RPMI7951 (cell line): ENCODE results near the gene TICAM1. TPM values are rescaled to one million over a fixed set of nuclear protein-coding genes. Genes with fewer than 3 reads are reported as not detected.
"Not testable (repeated sequence)": the region's sequence is repeated elsewhere in the genome, so short reads cannot be mapped to it uniquely, and the experiment has no call there.

Experiments used
- DNase-seq: peaks from one replicate; pipeline ENCODE4 v3.0.0-alpha.2; 2012; ENCODE audit warnings: low read depth
- total RNA-seq: library from RNA; depleted of rRNA; stranded (reverse); fragments of >200 nt; shearing (Covaris generic); gene quantifications from 2 replicates; pipeline ENCODE4 v1.2.3, GENCODE V29; 2014

The TICAM1 gene
- total RNA-seq, 1 experiment from 2014 or later, result 2.4 TPM

DNA sequence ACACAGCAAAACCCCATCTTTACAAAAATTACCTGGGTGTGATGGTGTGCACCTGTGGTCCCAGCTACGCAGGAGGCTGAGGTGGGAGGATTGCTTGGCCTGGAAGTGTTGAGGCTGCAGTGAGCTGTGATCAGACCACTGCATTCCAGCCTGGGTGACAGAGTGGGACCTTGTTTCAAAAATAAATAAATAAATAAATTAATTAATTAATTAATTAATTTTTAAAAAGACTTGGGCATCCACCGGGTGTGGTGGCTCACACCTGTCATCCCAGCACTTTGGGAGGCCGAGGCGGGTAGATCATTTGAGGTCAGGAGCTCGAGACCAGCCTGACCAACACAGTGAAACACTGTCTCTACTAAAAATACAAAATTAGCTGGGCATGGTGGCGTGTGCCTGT is 26.4 kb downstream of the TICAM1 start:
- not testable (repeated sequence) for DNase-seq

DNA sequence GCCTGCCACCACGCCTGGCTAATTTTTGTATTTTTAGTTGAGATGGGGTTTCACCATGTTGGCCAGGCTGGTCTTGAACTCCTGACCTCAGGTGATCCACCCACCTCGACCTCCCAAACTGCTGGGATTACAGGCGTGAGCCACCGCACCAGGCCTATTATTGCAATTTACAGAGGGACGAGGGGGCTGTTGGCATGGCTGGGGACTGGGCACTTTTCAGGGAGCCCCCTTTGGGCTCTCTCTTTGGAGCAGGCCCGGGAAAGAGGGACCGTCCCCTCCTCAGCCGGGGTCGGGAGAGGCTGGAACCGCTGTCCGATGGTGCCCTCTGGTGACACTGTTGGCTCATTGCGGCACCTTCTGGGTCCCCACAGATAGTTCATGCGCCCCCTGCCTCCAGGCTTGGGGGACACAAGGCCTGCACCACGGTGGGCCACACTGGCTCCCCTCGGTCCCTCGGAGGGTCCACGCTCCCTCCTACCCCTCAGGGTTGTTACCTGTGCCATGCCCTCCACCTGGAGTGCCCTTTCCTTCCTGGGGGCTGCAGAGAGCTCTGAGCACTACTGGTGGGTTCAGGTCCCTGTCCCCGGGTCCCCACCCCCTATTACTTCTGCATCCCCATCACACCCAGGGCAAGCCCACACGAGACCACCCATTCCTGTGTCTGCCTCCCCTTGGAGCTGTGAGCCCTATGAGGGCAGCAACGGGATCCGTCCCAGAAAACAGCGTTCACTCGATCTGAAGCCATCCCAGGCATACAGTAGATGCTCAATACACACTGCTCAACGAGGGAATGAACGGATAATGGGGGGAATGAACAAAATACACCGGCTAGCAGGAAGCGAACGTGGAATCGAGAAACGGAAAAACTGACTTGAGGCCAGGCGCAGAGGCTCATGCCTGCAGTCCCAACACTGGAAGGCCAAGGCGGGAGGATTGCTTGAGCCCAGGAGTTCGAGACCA is 27.5 kb downstream of the TICAM1 start:
- peak; percentile 46 for DNase-seq

DNA sequence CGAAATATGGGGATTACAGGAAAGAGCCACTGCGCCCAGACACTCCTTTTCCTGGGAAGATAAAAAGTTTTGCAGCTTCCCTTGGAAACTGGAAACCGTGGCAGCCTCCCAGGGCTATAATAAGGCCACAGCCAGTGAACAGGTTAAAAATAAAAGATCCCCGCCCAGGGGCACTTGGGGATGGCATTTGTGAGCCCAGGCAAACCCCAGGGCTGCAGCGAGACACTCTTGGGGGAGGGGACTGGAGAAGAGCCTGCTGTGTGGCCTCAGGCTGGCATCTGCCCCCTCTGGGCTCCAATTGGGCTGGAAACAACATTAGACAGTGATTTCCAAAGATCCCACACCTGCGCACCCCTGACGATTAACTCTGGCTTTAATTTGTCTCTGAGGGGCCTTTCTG is 28.8 kb downstream of the TICAM1 start:
- DNase-seq, result no peak

DNA sequence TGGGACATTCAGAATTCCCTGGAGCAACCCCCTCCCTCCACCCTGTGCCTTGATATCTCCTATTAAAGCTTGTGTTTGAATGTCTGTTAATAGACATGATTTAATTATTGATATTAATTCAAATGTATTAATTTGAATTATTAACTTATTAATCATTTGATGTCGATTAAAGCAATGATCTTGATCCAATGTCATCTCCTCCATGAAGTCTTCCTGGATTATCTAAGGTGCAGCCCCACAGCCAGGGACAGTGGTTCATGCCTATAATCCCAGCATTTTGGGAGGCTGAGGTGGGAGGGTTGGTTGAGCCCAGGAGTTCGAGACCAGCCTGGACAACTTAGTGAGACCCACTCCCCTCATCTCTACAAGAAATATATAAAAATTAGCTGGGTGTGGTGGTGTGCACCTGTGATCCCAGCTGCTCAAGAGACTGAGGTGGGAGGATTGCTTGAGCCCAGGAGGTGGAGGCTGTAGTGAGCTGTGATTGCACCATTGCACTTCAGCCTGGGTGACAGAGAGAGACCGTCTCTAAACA is 30.4 kb downstream of the TICAM1 start:
- DNase-seq, result no peak

DNA sequence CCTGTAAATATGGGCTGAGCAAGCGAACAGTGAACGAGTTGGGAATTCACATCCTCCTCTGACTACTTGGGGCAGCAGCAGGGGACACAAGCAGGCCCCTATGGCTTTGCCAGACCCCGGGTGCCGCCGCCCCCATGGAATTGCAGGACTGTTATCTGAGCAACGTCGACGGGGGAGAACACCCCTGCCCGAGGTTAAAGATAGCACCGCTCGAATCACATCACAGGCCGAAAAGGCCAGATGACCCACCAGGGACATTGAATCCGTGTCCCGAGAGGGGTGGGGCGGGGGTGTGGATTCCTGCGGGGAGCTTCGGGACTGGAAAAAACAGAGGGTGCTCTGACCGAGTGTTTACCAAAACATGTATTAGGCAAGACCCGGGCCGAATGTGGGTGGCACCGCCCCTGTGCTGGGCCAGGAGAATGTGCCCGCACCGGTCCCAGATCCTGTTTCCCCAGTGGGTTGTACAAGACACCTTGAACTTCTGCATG is 30.9 kb downstream of the TICAM1 start:
- DNase-seq, result no peak

DNA sequence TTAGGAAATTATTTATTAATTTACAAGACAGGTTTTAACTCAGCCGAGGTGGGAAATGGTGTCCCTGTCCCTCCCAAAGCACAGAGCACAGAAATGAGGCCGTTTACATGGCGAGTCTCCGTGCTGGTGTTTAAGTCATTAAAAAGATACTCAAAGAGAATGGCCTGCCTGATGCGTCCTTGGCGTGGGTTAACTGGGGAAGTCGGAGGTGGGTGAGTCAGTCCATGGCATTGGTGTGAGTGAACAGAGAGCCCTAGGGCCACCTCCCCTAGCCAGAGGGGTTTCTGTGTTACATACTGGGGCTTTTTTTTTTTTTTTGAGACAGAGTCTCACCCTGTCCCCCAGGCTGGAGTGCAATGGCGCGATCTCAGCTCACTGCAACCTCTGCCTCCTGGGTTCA is 36.1 kb downstream of the TICAM1 start:
- DNase-seq, result peak; percentile 27

DNA sequence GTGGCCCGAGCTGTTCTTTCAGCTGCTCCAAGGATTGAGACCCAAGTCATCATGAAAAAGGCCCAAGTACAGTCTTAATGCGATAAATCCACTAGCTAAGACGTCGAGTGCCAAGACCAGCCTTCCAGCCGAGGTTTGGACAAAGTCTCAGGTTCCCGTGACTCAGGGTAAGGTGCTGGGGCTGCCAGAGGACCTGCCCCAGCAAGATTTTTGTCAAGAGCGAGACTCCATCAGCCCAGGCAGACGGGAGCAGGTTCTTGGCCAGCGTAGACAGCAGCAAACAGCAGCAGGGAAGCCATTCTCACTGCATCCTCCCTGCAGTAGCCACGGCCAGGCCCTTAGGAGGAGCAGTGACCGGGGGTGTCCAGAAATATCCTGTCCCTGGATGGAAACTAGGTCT is 36.5 kb downstream of the TICAM1 start:
- no peak for DNase-seq

DNA sequence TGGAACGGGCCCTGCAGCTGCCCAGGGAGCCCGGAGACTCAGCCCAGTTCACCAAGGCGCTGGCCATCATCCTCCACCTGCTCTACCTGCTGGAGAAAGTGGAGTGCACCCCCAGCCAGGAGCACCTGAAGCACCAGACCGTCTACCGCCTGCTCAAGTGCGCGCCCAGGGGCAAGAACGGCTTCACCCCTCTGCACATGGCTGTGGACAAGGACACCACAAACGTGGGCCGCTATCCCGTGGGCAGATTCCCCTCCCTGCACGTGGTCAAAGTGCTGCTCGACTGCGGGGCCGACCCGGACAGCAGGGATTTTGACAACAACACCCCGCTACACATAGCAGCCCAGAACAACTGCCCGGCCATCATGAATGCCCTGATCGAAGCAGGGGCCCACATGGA is 38.2 kb downstream of the TICAM1 start:
- DNase-seq, result not testable (repeated sequence)

DNA sequence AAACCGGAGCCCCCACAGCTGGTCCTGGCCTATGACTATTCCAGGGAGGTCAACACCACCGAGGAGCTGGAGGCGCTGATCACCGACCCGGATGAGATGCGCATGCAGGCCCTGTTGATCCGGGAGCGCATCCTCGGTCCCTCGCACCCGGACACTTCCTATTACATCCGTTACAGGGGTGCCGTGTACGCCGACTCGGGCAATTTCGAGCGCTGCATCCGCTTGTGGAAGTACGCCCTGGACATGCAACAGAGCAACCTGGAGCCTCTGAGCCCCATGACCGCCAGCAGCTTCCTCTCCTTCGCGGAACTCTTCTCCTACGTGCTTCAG is 38.7 kb downstream of the TICAM1 start:
- not testable (repeated sequence) for DNase-seq

DNA sequence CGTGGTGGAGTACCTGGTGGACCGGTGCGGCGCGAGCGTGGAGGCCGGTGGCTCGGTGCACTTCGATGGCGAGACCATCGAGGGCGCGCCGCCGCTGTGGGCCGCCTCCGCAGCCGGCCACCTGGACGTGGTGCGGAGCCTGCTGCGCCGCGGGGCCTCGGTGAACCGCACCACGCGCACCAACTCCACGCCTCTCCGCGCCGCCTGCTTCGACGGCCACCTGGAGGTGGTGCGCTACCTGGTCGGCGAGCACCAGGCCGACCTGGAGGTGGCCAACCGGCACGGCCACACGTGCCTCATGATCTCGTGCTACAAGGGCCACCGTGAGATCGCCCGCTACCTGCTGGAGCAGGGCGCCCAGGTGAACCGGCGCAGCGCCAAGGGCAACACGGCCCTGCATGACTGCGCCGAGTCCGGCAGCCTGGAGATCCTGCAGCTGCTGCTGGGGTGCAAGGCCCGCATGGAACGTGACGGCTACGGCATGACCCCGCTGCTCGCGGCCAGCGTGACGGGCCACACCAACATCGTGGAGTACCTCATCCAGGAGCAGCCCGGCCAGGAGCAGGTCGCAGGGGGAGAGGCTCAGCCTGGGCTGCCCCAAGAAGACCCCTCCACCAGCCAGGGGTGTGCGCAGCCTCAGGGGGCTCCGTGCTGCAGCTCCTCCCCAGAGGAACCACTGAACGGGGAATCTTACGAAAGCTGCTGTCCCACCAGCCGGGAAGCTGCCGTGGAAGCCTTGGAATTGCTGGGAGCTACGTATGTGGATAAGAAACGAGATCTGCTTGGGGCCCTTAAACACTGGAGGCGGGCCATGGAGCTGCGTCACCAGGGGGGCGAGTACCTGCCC is 39.3 kb downstream of the TICAM1 start:
- DNase-seq, result not testable (repeated sequence)

DNA sequence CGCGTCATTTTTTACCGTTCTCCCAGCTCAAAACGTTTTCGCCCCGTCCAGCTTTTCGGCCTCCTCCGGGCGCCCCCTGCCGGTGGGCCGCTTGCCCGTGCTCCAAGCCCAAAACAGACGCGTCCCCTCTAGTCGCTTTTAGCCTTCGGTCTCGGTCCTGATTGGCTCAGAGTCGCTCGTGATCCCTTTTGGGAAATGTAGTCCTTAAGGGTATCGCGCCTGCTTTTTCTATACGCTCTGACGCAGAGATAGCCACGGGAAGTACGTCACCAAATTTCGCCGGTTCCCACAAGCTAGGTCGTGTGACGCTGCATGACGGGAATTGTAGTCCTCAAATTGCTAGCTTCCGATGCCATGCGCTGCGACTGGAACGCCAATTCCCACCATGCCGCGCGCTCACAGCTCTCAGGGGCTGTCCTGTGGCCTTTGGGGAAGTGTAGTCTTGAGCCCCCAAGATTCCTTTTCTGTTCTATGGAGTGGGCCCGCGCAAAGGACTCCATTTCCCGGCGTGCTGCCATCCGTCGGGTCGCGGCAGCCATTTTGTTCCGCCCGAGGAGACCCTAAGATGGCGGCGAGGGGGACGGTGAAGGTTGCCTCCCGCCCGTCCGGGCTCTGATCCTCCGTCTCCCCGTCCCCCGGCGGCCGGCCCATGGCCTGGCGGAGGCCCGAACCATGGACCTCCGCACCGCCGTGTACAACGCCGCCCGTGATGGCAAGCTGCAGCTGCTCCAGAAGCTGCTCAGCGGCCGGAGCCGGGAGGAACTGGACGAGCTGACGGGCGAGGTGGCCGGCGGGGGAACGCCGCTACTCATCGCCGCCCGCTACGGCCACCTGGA is 40.1 kb downstream of the TICAM1 start, which contains the start of gene FEM1A:
Gene FEM1A, plus strand, starts transcription at position 552 of the 836 bp plus-strand sequence. Its CDS starts 121 bp downstream, at position 673.
- peak; percentile 100 for DNase-seq

DNA sequence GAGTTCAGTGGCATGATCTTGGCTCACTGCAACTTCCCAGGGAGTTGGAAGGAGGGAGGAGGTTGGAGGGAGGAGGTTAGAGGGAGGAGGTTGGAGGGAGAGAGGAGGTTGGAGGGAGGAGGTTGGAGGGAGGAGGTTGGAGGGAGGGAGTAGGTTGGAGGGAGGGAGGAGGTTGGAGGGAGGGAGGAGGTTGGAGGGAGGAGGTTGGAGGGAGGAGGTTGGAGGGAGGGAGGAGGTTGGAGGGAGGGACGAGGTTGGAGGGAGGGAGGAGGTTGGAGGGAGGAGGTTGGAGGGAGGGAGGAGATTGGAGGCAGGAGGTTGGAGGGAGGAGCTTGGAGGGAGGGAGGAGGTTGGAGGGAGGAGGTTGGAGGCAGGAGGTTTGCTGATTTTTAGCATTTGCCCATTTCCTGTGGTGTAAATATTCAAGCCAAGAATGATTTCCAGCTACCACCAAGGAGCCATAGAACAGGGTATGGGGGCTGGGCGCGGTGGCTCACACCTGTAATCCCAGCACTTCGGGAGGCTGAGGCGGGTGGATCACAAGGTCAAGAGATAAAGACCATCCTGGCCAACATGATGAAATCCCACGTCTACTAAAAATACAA is 45.0 kb downstream of the TICAM1 start:
- not testable (repeated sequence) for DNase-seq

DNA sequence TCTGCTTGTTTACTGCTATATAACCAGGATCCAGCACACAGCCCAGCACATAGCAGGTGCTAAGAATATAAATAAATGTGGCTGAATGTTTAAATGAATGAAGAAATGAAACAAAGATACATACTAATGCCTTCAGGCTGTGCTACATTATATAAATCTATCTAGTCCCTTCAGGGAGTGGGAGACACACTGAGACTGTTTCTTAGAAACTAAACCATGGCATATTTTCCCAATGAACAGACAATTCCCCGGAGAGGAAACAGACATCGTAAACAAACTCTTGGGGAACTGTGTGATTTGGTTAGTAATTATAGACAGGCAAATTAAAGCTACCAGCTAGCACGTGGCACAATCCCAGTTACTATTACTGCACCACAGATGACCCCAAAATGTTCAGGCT is 49.7 kb downstream of the TICAM1 start:
- DNase-seq, result no peak

DNA sequence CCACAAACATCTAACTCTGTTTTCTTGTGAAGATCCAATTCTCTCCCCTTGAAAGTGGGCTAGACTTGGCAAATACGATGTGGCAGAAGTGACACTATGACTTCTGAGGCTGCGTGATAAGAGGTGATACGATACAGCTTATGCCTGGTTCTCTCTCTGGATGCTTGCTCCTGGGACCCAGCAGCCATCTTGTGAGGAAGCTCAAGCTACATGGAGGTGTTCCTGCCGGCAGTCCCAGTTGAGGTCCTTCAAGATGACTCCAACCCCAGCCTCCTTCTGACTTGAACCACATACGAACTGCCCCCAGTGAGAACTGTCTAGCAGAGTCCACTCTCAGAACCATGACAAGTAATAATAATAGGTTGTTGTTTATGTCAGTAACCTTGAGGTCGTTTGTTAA is 50.7 kb downstream of the TICAM1 start:
- DNase-seq, result no peak

DNA sequence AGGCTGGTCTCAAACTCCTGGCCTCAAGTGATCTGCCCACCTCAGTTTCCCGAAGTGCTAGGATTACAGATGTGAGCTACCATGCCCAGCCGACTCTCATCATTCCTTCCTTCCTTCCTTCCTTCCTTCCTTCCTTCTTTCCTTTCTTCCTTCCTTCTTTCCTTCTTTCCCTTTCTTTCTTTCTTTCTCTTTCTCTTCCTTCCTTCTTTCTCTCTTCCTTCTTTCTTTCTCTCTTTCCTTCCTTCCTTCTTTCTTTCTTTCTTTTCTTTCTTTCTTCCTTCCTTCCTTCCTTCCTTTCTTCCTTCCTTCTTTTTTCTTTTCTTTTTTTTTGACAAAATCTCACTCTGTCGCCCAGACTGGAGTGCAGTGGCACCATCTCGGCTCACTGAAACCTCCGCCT is 53.4 kb downstream of the TICAM1 start:
- not testable (repeated sequence) for DNase-seq

DNA sequence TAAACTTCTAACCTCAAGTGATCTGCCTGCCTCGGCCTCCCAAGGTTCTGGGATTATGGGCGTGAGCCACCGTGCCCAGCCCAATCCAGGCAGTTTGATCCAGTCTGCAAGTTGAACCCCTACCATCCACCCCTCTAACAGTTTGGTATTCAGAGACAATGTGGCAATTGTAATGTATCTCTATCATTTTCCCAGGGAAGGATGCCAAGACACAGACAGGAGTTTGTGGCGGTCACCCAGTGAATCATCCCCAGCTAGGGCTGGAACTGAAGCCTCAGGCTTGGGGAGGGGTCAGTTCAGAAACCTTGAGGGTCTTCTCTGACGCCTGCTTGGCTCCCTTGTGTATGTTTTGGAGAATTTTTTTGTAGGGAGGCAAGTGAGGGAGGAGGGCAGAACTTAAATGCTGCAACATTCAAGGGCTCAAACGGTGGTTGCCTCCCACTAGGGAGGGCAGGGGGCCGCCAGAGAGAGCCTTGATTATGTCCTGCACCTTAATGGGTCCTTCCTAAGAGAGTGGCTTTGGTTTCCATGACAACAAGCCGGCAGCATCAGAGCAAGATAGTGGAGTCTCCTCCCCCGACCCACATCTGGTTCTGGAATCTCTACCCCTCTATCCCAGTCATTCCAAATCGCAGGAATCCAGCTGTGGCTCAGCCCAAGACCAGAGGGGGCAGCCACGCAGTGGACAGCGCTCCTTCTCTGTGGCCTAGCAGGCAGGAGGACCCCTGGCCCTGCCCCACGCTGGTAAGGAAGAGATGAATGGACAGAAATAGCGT is 54.9 kb downstream of the TICAM1 start:
- peak; percentile 64 for DNase-seq

DNA sequence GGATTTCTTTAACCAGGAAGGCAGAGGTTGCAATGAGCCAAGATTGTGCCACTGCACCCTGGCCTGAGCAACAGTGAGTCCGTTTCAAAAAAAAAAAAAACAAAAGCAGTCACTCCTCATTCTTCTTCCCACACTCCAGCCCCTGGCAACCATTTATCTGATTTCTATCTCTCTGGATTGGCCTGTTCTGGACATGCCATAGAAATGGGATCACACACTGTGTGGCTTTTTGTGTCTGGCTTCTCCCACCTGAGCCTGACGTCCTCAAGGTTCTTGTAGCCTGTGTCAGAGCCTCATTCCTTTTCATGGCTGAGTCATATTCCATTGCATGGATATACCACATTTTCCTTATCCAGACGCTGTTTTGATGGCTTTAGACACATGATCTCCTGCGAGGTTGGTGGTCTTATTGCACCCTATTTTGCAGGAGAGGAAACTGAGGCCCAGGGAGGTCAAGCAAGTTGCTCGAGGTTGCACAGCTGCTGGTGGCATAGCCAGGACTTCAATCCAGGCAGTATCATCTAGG is 55.8 kb downstream of the TICAM1 start:
- DNase-seq, result peak; percentile 17

DNA sequence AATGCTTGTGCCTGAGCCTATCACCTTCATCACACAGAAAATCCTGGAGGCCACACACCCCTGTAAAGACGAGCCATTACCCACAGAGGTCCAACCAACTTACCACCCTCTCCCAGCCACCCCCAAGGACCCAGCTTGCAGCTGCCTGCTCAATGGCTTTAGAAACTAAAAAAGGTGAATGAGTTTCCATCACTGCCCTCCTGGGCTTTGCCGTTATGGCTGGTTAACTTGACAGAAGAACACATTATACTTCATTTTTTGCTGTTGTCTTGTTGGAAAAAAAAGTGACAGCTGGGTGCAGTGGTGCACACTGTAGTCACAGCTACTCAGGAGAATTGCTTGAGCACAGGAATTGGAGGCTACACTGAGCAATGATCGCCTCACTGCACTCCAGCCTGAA is 57.4 kb downstream of the TICAM1 start:
- no peak for DNase-seq

DNA sequence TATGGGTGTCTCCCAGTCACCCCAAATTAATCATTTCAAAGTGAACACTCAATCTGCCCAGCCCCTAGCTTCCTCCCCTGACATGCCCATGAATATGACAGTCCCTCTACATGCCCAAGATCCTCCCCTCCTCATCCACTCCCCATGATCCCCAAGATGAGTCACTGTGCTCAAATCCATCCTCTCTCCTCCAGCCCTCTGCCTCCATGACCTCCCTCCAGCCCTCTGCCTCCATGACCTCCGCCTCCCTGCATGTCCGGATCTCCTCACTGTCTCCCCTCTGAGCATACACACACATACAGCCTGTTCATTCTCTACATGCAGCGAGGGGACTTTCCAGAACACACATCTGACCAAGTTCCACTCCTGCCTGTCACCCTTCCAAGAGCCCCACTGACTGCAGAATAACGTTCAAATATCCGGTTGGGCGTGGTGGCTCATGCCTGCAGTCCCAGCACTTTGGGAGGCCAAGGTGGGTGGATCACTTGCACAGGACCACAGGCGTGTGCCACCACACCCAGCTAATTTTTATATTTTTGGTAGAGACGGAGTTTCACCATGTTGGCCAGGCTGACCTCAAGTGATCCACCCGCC is 58.4 kb downstream of the TICAM1 start:
- peak; percentile 47 for DNase-seq
